ENCODE measurements around the gene EXOC3L1.

GRCh38 chr16:67190448-67191399 lies 788 bp upstream of the EXOC3L1 start:
- TF ChIP-seq, protein P1, sequence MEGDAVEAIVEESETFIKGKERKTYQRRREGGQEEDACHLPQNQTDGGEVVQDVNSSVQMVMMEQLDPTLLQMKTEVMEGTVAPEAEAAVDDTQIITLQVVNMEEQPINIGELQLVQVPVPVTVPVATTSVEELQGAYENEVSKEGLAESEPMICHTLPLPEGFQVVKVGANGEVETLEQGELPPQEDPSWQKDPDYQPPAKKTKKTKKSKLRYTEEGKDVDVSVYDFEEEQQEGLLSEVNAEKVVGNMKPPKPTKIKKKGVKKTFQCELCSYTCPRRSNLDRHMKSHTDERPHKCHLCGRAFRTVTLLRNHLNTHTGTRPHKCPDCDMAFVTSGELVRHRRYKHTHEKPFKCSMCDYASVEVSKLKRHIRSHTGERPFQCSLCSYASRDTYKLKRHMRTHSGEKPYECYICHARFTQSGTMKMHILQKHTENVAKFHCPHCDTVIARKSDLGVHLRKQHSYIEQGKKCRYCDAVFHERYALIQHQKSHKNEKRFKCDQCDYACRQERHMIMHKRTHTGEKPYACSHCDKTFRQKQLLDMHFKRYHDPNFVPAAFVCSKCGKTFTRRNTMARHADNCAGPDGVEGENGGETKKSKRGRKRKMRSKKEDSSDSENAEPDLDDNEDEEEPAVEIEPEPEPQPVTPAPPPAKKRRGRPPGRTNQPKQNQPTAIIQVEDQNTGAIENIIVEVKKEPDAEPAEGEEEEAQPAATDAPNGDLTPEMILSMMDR (IDR thresholded peaks at IDR 0.05; ENCODE audit: insufficient read depth, low read depth, low read length) = no peak
- no peak for TF ChIP-seq EZH2 (IDR thresholded peaks at IDR 0.05; ENCODE audit: insufficient read depth, low read length)

All from astrocyte (in vitro differentiated cells and primary cell).